Activated T-helper 1 cell treated with anti-CD3 and anti-CD28 coated beads, Interleukin-12 subunit alpha, Interleukin-12 subunit beta, Interleukin-2, Interleukin-4 antibody, amounts not matched to agents 30 ng/mL and 10 ng/mL and 1 ng/mL, durations not matched to agents 14 hours and 24 hours and 36 hours (primary cell): ENCODE data around the gene NPR3. TPM values are rescaled to one million over a fixed set of nuclear protein-coding genes. Genes with fewer than 3 reads are reported as not detected.

ENCODE experiments used
- DNase-seq: peaks from one replicate; pipeline ENCODE4 v3.0.0; 2021; ENCODE audit warnings: low spot score
- H3K27ac Mint-ChIP-seq: one replicate; pipeline ENCODE4 v1.8.0; 2021; ENCODE audit warnings: mild to moderate bottlenecking, mixed read lengths
- H3K27me3 Mint-ChIP-seq: one replicate; pipeline ENCODE4 v1.8.0; 2022; ENCODE audit warnings: mild to moderate bottlenecking, moderate library complexity, mixed read lengths; ENCODE audit not compliant: insufficient read depth
- H3K36me3 Mint-ChIP-seq: one replicate; pipeline ENCODE4 v1.8.0; 2021; ENCODE audit warnings: low read depth, mixed read lengths
- H3K4me1 Mint-ChIP-seq: one replicate; pipeline ENCODE4 v1.8.0; 2021; ENCODE audit warnings: low read depth, mixed read lengths
- H3K4me3 Mint-ChIP-seq: one replicate; pipeline ENCODE4 v1.8.0; 2021; ENCODE audit warnings: mild to moderate bottlenecking, moderate library complexity, mixed read lengths
- H3K9me3 Mint-ChIP-seq: one replicate; pipeline ENCODE4 v1.8.0; 2021; ENCODE audit warnings: mixed read lengths
- intact Hi-C: fragments of 100-400 bp; cut with micrococcal nuclease; formaldehyde crosslinking; loops from one replicate; pipeline ENCODE4 v1.15.1; 2024
- total RNA-seq: library from RNA; stranded (reverse); gene quantifications from 2 replicates; pipeline ENCODE4 v1.2.3, GENCODE V29; 2022

Gene NPR3
- total RNA-seq, 1 donor from 2014 or later = not detected

DNA sequence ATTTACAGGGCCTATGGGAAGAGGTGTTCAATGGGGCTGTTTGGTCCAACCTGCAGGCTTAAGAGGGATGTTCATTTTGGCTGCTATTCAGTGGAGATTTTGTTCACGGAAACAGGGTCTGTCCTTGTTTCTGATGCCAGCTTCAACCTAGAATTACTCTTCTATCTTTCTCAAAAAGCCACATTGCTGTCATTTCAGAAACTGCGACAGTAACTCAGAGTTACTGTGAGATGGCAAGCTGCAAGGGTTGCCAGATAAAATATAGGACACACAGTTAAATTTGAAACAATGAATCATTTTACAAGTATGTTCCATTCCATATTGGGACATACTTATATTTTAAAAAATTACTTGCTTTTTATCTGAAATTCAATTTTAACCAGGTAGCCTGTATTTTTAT is 128.0 kb downstream of the NPR3 start:
- H3K9me3 Mint-ChIP-seq = no peaks in the 10 kb centered on the region
- no peak overlapping the region for H3K4me3 Mint-ChIP-seq
- no peaks in the 10 kb centered on the region for H3K36me3 Mint-ChIP-seq
- H3K27ac Mint-ChIP-seq = no peak overlapping the region
- intact Hi-C loops = no loop called here
- no peaks in the 10 kb centered on the region for H3K27me3 Mint-ChIP-seq
- H3K4me1 Mint-ChIP-seq = no peaks in the 10 kb centered on the region
- DNase-seq = no peak

DNA sequence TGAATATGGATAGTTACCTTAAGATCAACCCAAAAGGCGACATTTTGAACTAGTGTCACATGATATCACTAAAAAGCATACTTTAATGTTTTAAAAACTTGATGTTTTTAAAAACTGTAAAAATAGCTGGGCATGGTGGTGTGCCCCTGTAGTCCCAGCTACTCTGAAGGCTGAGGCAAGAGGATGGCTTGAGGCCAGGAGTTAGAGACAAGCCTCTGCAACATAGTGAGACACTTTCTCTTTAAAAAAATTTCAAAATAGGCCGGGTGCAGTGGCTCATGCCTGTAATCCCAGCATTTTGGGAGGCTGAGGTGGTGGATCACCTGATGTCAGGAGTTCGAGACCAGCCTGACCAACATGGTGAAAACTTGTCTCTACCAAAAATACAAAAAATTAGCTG is 129.5 kb downstream of the NPR3 start:
- H3K4me3 Mint-ChIP-seq = no peak overlapping the region
- no peaks in the 10 kb centered on the region for H3K9me3 Mint-ChIP-seq
- H3K4me1 Mint-ChIP-seq = no peaks in the 10 kb centered on the region
- DNase-seq = no peak
- no peaks in the 10 kb centered on the region for H3K27me3 Mint-ChIP-seq
- no peaks in the 10 kb centered on the region for H3K36me3 Mint-ChIP-seq
- intact Hi-C loops = no loop called here
- H3K27ac Mint-ChIP-seq = no peak overlapping the region

Other genes with a start within 250 kb of the NPR3 start
- gene SUB1, start 125.8 kb upstream of the NPR3 start, total RNA-seq = 408 and 428 TPM in 2 replicates